Testis (tissue), 3 donors: ENCODE data around the gene RASAL1. TPM values are rescaled to one million over a fixed set of nuclear protein-coding genes. Genes with fewer than 3 reads are reported as not detected.

ENCODE experiments used
- DNase-seq: peaks from one replicate; pipeline ENCODE4 v3.0.0-alpha.2; 2019
- H3K27ac ChIP-seq, 2 donors: fragments of 200-600 bp; sonication (generic); one replicate each; pipeline ENCODE4 v1.5.1; 2019
- H3K27me3 ChIP-seq: fragments of 200-600 bp; sonication (generic); one replicate; pipeline ENCODE4 v1.5.1; 2019
- H3K36me3 ChIP-seq: fragments of 200-600 bp; sonication (generic); one replicate; pipeline ENCODE4 v1.5.1; 2017; ENCODE audit warnings: low read depth; ENCODE audit errors: missing control alignments
- H3K4me1 ChIP-seq: fragments of 200-600 bp; sonication (generic); one replicate; pipeline ENCODE4 v1.5.1; 2019
- H3K4me3 ChIP-seq, 2 donors: fragments of 200-600 bp; sonication (generic); one replicate each; pipeline ENCODE4 v1.5.1; 2017 to 2019
- H3K9me3 ChIP-seq: fragments of 200-600 bp; sonication (generic); one replicate; pipeline ENCODE4 v1.5.1; 2017
- POLR2A ChIP-seq: fragments of 450-650 bp; IDR thresholded peaks from one replicate; pipeline ENCODE4 v1.6.1; 2017; ENCODE audit warnings: antibody characterized with exemption, mild to moderate bottlenecking, moderate library complexity
- WGBS, 2 donors: methylation state at CpG; one replicate each; pipeline ENCODE4 v1.1.5; 2018; 5-methylcytosine and 5-hydroxymethylcytosine counted together
- intact Hi-C: fragments of 100-400 bp; cut with DNase I; formaldehyde crosslinking; loops from one replicate; pipeline ENCODE4 v1.15.1; 2023; ENCODE audit warnings: low total_unique reads
- microRNA-seq, 2 donors: library from miRNA; unstranded; fragments of <30 nt; microRNA quantifications; one replicate each; pipeline ENCODE4, GENCODE V29; 2016; ENCODE audit warnings: borderline number of aligned reads in 2 of 2, borderline replicate concordance in 1 of 2
- polyA plus RNA-seq: library from polyadenylated mRNA; stranded (reverse); fragments of 350-450 nt; fragmentation: Illumina TruSeq; extraction: RNeasy Lipid Tissue Mini Kit (QIAGEN cat#74804); gene quantifications from one replicate; pipeline ENCODE4 v1.2.3, GENCODE V29; 2014; ENCODE audit warnings: low read depth, low replicate concordance; ENCODE audit not compliant: insufficient read depth
- small RNA-seq, 2 donors: library from RNA; depleted of rRNA; stranded (forward); fragments of <200 nt; gene quantifications; one replicate each; pipeline ENCODE3, GENCODE V24; 2016
- total RNA-seq, 2 donors: library from RNA; depleted of rRNA; stranded (reverse); fragments of >200 nt; gene quantifications; one replicate each; pipeline ENCODE4 v1.2.3, GENCODE V29; 2016
- TF ChIP-seq, protein P1 (sequence below), 3 experiments: fragments of 450-650 bp in 2 of 3; fragments of 200-600 bp in 1 of 3; sonication (generic) in 1 of 3; IDR thresholded peaks; one replicate each; pipeline ENCODE4 v1.5.1; 2016 to 2019; ENCODE audit warnings: antibody characterized with exemption in 3 of 3, mild to moderate bottlenecking in 2 of 3, moderate library complexity in 1 of 3

Gene RASAL1
- total and polyA plus RNA-seq, 3 donors from 2014 or later: 5.0 to 20.1 (median 18.2) TPM

GRCh38 chr12:113051759-113052158, 83.8 kb downstream of the RASAL1 start:
- Histone ChIP-seq H3K4me3 (no peak overlapping the region), H3K9me3 (no peaks in the 10 kb centered on the region), H3K27me3 (no peaks in the 10 kb centered on the region), H3K36me3 (no peaks in the 10 kb centered on the region), H3K4me1 (no peaks in the 10 kb centered on the region), H3K27ac (no peak overlapping the region)
- TF ChIP-seq, protein P1, sequence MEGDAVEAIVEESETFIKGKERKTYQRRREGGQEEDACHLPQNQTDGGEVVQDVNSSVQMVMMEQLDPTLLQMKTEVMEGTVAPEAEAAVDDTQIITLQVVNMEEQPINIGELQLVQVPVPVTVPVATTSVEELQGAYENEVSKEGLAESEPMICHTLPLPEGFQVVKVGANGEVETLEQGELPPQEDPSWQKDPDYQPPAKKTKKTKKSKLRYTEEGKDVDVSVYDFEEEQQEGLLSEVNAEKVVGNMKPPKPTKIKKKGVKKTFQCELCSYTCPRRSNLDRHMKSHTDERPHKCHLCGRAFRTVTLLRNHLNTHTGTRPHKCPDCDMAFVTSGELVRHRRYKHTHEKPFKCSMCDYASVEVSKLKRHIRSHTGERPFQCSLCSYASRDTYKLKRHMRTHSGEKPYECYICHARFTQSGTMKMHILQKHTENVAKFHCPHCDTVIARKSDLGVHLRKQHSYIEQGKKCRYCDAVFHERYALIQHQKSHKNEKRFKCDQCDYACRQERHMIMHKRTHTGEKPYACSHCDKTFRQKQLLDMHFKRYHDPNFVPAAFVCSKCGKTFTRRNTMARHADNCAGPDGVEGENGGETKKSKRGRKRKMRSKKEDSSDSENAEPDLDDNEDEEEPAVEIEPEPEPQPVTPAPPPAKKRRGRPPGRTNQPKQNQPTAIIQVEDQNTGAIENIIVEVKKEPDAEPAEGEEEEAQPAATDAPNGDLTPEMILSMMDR (IDR thresholded peaks at IDR 0.05): no peak
- no peak for TF ChIP-seq POLR2A
- DNase-seq: no peak
- intact Hi-C loops: loop anchor here (5.0 to 10.0 kb wide), 2 partner anchors 46 to 103 kb away; no protein-coding TSS in a partner anchor
- WGBS, 2 donors: 93 to 94% methylated on average over 4 of the region's 4 CpGs

- no peak overlapping the region for H3K4me3 ChIP-seq
- no peaks in the 10 kb centered on the region for H3K27me3 ChIP-seq
- H3K9me3 ChIP-seq: no peaks in the 10 kb centered on the region
- no peaks in the 10 kb centered on the region for H3K36me3 ChIP-seq
- H3K4me1 ChIP-seq: no peaks in the 10 kb centered on the region
- DNase-seq: no peak
- TF ChIP-seq, protein P1 (IDR thresholded peaks at IDR 0.05): no peak
- TF ChIP-seq POLR2A: no peak
- intact Hi-C loops: loop anchor here (5.0 to 10.0 kb wide), 2 partner anchors 47 to 104 kb away; no protein-coding TSS in a partner anchor
- WGBS, 2 donors: 90 to 95% methylated on average over 7 of the region's 7 CpGs
- no peak overlapping the region for H3K27ac ChIP-seq
Observed at GRCh38 chr12:113050795-113051194, 84.8 kb downstream of the RASAL1 start.

DNA sequence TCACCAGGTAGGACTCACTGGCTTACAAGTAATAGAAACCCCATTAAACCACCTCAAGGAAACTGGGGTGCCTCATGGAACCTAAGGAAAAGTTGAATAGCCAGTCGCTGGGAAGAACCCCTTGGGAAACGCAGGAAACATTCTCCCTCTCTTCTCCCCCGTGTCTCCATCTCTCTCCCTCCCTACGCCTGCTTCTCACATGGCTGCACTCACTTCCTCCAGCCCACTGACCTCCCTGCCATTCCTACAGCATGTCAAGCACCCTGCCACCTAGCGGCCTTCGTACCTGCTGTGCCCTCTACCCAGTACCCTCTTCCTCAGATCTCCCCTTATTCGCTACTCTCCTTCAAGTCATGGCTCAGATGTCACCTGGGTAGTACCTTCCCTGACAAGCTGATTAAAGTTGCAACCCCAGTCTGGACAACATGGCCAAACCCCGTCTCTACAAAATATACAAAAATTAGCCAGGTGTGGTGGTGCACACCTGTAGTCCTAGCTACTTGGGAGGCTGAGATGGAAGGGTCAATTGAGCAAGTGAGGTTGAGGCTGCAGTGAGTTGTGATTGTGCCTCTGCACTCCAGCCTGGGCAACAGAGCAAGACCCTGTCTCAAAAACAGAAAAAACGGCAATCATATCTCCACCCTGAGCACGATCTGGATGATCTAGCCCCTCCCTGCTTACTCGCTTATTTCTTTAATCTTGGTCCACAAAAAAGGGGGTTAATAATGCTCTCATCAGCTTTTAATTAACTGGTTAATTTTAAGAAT, 85.4 kb downstream of the RASAL1 start:
- Histone ChIP-seq H3K4me3 (no peak overlapping the region), H3K27ac (no peak overlapping the region), H3K27me3 (no peaks in the 10 kb centered on the region), H3K9me3 (no peaks in the 10 kb centered on the region), H3K4me1 (no peaks in the 10 kb centered on the region), H3K36me3 (no peaks in the 10 kb centered on the region)
- 64 to 83% methylated on average over 11 of the region's 11 CpGs for WGBS, 2 donors
- no peak for TF ChIP-seq POLR2A
- TF ChIP-seq, protein P1 (IDR thresholded peaks at IDR 0.05): peak in 1 of 3 experiments; percentile 18
- intact Hi-C loops: loop anchor here (5.0 to 10.0 kb wide), 2 partner anchors 47 to 105 kb away; no protein-coding TSS in a partner anchor
- DNase-seq: peak; percentile 69

Small RNA genes within 50 kb of the gene (microRNA-seq; reads per million reads assigned to microRNA genes)
- 0 reads per million in 2 donors for gene MIR7106

Small RNA genes within 50 kb of the gene (small RNA-seq; reads per million reads assigned to genes)
- 0 reads per million in 2 donors for gene MIR7106
- 0 reads per million in 2 donors for gene RF00019

Other genes starting within 250 kb of the RASAL1 start
- 10 to 100 TPM in 1 of 2 donors, 1 to 10 TPM in 1; 7.8 to 13.8 TPM for gene OAS1, start 228.8 kb downstream of the RASAL1 start, total RNA-seq
- gene OAS1, start 228.8 kb downstream of the RASAL1 start, polyA plus RNA-seq: 13.7 TPM
- 10 to 100 TPM in 1 of 2 donors, 1 to 10 TPM in 1; 8.5 to 11.5 TPM for gene OAS3, start 197.3 kb downstream of the RASAL1 start, total RNA-seq
- gene OAS3, start 197.3 kb downstream of the RASAL1 start, polyA plus RNA-seq: 6.9 TPM
- 1 to 10 TPM; 3.2 to 3.5 TPM for gene OAS2, start 157.2 kb downstream of the RASAL1 start, total RNA-seq
- gene OAS2, start 157.2 kb downstream of the RASAL1 start, polyA plus RNA-seq: 9.0 TPM
- 10 to 100 TPM; 22.8 to 26.9 TPM for gene DTX1, start 79.0 kb downstream of the RASAL1 start, total RNA-seq
- 15.0 TPM for gene DTX1, start 79.0 kb downstream of the RASAL1 start, polyA plus RNA-seq
- under 1 TPM in 1 of 2 donors, not detected in 1; 0.81 TPM for gene CFAP73, start 14.0 kb upstream of the RASAL1 start, total RNA-seq
- gene CFAP73, start 14.0 kb upstream of the RASAL1 start, polyA plus RNA-seq: 1.2 TPM
- 10 to 100 TPM; 62.4 to 63.6 TPM for gene DDX54, start 49.7 kb upstream of the RASAL1 start, total RNA-seq
- 40.3 TPM for gene DDX54, start 49.7 kb upstream of the RASAL1 start, polyA plus RNA-seq
- gene RITA1, start 50.0 kb upstream of the RASAL1 start, total RNA-seq: 10 to 100 TPM; 20.9 to 22.1 TPM
- gene RITA1, start 50.0 kb upstream of the RASAL1 start, polyA plus RNA-seq: 14.3 TPM
- 10 to 100 TPM; 48.7 to 73.0 TPM for gene TPCN1, start 85.7 kb upstream of the RASAL1 start, total RNA-seq
- 33.4 TPM for gene TPCN1, start 85.7 kb upstream of the RASAL1 start, polyA plus RNA-seq
- 10 to 100 TPM; 78.0 to 88.3 TPM for gene SLC8B1, start 199.3 kb upstream of the RASAL1 start, total RNA-seq
- gene SLC8B1, start 199.3 kb upstream of the RASAL1 start, polyA plus RNA-seq: 41.2 TPM
- 100 to 1,000 TPM; 120 to 126 TPM for gene PLBD2, start 222.8 kb upstream of the RASAL1 start, total RNA-seq
- 110 TPM for gene PLBD2, start 222.8 kb upstream of the RASAL1 start, polyA plus RNA-seq